ENCODE measurements around the gene SPTBN1.

GRCh38 chr2:54595999-54596902, 140.1 kb downstream of the SPTBN1 start:
- TF ChIP-seq POGZ (CRISPR knock-in tag; IDR thresholded peaks at IDR 0.05) (no peak), JUND (CRISPR knock-in tag; IDR thresholded peaks at IDR 0.05) (no peak), EZH2 (conservative IDR thresholded peaks at IDR 0.05; ENCODE audit: low read depth, low read length) (no peak), PHF8 (CRISPR knock-in tag; IDR thresholded peaks at IDR 0.05) (no peak), KDM5A (IDR thresholded peaks at IDR 0.05; ENCODE audit: borderline replicate concordance, low read length) (no peak), POLR2A (IDR thresholded peaks at IDR 0.05; ENCODE audit: insufficient read depth in 1 of 2, low read depth in 2 of 2, low read length in 2 of 2) (no peak; a peak in 1 of 4 replicates), ATF2 (CRISPR knock-in tag; IDR thresholded peaks at IDR 0.05) (no peak), REST (IDR thresholded peaks at IDR 0.05; ENCODE audit: borderline replicate concordance in 1 of 2, low read depth in 1 of 2, low read length in 2 of 2) (no peak), CTCF (CRISPR knock-in tag; IDR thresholded peaks at IDR 0.05) (no peak), ARID3A (IDR thresholded peaks at IDR 0.05; ENCODE audit: low read depth, low read length) (no peak), ZMYM3 (CRISPR knock-in tag; IDR thresholded peaks at IDR 0.05) (no peak), BRD4 (CRISPR knock-in tag; IDR thresholded peaks at IDR 0.05) (no peak), MTA3 (CRISPR knock-in tag; IDR thresholded peaks at IDR 0.05) (no peak)
